Measurements from ENCODE around the gene HBP1.

DNA sequence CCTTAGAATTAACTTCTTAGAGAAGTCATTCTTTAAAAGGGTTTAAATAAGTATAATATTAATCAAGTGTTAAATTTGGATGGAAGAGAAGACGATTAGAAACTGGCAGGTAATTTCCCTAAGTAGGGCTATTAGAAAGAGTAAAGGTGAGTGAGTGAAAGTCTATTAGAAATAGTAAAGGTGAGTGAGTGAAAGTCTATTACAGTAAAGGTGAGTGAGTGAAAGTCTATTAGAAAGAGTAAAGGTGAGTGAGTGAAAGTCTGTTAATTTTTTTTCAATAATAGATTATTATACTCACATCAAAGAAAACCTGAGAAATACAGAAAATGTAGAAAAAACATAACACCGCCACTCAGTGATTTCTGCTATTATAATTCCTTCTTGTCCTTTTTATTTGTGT is 10.8 kb upstream of the HBP1 start:
- TF ChIP-seq, protein P1, sequence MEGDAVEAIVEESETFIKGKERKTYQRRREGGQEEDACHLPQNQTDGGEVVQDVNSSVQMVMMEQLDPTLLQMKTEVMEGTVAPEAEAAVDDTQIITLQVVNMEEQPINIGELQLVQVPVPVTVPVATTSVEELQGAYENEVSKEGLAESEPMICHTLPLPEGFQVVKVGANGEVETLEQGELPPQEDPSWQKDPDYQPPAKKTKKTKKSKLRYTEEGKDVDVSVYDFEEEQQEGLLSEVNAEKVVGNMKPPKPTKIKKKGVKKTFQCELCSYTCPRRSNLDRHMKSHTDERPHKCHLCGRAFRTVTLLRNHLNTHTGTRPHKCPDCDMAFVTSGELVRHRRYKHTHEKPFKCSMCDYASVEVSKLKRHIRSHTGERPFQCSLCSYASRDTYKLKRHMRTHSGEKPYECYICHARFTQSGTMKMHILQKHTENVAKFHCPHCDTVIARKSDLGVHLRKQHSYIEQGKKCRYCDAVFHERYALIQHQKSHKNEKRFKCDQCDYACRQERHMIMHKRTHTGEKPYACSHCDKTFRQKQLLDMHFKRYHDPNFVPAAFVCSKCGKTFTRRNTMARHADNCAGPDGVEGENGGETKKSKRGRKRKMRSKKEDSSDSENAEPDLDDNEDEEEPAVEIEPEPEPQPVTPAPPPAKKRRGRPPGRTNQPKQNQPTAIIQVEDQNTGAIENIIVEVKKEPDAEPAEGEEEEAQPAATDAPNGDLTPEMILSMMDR (IDR thresholded peaks at IDR 0.05 in 8 of 11, conservative IDR thresholded peaks at IDR 0.05 in 3 of 11), result no peak
- TF ChIP-seq POLR2AphosphoS5 (IDR thresholded peaks at IDR 0.05), result no peak
- TF ChIP-seq POLR2A (IDR thresholded peaks at IDR 0.05), result no peak

All from spleen (tissue), 7 donors.